HG02840 (cell line): ENCODE data around the gene HK3.
"Not testable (repeated sequence)": the region's sequence is repeated elsewhere in the genome, so short reads cannot be mapped to it uniquely, and the experiment has no call there.

Experiments
- ATAC-seq: cut with Tn5 transposase; IDR thresholded peaks from one replicate; pipeline ENCODE4 v1.9.1; 2021; ENCODE audit warnings: mild to moderate bottlenecking, moderate library complexity, moderate number of reproducible peaks; ENCODE audit not compliant: unreplicated experiment, low FRiP score

Gene HK3

GRCh38 chr5:176872586-176872985 is 26.6 kb downstream of the HK3 start:
- ATAC-seq = not testable (repeated sequence)

DNA sequence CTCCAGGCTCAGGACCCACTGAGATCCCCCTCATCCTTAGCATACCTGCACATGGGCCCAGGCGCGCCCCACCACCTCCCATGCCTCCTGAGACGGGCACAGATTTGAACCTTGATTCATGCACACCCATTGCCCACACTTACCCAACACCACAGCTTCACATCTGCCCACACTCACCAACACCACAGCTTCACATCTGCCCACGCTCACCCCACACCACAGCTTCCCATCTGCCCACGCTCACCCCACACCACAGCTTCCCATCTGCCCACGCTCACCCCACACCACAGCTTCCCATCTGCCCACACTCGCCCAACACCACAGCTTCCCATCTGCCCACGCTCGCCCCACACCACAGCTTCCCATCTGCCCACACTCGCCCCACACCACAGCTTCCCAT is 28.5 kb downstream of the HK3 start:
- ATAC-seq = not testable (repeated sequence)

DNA sequence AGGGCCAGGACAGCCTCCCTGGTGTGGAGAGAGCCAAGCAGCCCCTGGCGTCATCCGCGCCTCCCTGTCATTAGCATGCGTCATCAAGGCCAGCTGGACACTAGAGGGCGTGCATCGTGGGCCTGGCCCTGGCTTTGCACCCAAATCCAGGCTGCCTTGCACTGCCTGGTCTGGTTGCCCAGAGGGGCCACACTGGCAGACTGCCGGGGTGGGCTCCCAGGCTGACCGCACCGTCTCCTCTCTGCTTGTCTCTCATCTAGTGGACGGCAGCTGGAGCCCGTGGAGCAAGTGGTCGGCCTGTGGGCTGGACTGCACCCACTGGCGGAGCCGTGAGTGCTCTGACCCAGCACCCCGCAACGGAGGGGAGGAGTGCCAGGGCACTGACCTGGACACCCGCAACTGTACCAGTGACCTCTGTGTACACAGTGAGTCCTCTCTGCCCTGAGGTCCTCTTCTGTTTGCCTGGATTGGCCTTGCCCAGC is 29.0 kb downstream of the HK3 start:
- ATAC-seq = no peak

GRCh38 chr5:176869501-176870109 is 29.5 kb downstream of the HK3 start:
- no peak for ATAC-seq

DNA sequence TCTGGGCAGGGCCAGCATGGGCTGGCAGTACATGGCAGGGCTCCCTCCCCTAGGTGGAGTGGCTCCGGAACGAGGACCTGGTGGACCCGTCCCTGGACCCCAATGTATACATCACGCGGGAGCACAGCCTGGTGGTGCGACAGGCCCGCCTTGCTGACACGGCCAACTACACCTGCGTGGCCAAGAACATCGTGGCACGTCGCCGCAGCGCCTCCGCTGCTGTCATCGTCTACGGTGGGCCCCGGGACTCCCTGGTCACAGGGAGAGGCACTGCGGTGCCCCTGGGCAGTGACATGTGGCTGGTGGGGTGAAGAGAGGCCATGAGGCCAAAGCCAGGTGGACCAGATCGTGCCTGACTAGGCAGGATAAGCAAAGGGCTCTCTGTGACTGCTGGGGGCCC is 30.4 kb downstream of the HK3 start:
- no peak for ATAC-seq

DNA sequence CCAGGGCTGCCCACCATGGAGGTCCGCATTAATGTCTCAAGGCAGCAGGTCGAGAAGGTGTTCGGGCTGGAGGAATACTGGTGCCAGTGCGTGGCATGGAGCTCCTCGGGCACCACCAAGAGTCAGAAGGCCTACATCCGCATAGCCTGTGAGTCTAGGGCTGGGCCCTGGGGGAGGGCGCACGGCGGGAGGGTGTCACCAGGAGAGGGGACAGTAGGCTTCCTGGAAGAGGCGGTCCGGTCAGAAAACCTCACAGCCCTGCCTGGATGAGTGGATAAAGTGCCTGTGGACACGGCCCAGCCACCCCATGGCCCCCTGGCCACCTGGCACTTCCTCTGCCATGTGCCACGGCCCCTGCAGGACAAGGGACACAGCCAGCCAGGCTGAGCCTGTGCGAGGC is 31.0 kb downstream of the HK3 start:
- ATAC-seq = no peak

- no peak for ATAC-seq
Observed at GRCh38 chr5:176866707-176867310, 32.3 kb downstream of the HK3 start.

DNA sequence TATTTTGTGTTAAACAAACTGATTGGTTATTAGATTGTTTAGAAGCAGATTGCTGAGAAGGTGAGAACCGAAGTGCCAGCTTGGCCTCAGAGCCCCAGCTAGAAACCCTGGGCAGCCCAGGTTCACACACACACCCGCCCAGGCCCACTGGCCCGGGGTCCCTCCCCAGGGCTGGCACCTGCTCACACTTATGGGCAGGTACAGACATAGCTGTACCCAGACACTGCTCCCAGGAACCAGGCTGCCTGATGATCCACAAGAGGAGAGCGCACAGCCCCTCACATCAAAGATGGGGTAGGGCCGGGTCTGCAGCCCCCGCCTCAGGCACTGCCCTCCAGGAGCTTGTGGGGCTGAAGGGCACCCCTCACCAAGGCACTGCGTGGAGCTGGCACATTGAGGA is 33.2 kb downstream of the HK3 start:
- no peak for ATAC-seq

DNA sequence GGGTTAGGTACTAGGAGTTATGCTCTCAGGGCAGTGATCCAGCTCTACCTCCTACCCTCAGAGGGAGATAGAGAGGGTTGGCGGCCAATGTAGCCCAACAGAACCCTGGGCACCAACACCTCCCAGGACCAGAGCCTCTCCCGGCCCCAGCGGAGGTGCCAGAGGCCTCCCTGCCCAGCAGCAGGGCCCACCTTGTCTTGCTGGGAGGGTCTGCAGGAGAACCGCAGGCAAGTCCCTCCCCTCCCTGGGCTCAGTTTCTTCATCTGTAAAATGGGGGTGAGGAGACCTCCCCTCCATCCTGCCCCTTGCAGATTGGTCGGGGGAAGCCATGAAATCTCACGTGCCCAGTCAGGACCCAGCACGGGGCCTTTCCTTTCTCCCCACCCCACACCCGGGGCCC is 34.4 kb downstream of the HK3 start:
- ATAC-seq = no peak

GRCh38 chr5:176863765-176864098 is 35.4 kb downstream of the HK3 start:
- no peak for ATAC-seq

DNA sequence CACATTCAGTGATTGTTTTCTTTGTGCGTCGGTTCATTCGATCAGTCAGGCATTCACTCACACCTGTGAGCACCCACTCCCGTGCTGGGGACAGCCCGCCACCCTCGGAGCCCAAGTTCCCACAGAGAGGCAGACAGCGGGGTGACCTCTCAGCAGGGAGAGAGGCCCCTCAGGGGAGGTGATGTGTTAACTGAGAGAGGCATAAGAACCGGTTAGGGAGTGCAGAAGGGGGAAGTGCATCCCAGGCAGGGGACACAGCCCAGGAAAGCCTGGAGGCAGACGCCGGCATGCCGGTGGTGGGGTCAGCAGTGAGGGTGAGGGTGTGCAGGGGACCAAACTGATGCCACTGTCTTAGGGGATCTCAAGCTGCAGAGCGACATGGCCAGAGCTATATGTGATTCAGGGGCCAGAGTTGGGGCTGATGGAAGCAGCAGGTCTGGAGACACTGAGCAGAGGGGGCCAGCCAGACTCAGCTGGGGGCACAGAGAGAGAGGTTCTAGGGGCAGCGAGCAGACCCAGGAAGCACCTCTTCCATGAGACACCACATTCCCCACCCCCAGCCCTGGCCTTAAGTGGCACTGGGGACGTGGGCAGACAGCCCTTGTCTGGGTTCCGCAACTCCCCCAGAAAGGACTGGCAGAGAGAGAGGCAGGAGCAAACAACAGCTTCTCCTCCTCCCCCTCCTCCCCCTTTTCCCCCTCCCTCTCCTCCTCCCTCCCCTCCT is 35.9 kb downstream of the HK3 start:
- ATAC-seq = no peak

DNA sequence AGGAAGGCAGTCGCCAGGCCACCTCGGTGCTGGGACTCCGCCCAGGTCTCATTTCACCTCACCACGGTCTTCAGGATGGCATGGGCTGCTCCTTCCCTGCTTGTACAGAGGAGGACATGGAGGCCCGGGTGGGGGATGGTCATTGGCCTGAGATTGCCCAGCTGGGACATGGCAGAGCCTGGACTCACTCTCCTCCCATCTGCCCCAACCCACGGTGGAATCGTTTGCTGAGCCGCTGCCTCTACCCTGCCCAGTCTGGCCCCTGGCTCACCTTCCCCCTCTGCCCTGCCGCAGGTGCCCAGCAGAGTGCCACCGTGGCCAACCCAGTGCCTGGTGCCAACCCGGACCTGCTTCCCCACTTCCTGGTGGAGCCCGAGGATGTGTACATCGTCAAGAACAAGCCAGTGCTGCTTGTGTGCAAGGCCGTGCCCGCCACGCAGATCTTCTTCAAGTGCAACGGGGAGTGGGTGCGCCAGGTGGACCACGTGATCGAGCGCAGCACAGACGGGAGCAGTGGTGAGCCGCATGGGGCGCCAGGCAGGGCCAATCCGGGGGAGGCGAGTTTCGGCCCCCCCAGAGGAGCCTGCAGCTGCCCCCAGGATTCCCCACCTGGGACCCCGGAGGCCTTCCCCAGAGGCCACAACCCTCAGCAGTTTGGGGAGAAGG is 36.7 kb downstream of the HK3 start:
- no peak for ATAC-seq

- ATAC-seq = no peak
Observed at GRCh38 chr5:176861276-176861675, 37.9 kb downstream of the HK3 start.

DNA sequence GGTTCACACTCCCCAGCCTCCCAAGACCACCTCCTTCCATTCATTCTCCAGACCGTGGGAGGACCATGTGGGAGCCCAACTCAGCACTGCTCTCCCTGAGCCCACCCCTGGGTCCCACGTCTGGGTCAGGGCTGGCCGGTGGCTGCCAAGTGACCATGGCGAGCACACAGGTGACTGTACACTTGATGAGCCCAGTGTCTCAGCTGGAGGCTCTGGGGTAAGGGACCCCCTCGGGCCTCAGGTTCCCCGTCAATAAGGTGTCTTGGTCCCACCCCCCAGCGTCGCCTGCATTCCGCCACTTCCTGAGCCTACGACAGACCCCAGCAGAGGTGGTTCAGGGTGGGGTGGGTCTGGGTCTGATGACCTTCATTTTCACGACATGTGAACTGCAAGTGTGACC is 38.8 kb downstream of the HK3 start:
- no peak for ATAC-seq

DNA sequence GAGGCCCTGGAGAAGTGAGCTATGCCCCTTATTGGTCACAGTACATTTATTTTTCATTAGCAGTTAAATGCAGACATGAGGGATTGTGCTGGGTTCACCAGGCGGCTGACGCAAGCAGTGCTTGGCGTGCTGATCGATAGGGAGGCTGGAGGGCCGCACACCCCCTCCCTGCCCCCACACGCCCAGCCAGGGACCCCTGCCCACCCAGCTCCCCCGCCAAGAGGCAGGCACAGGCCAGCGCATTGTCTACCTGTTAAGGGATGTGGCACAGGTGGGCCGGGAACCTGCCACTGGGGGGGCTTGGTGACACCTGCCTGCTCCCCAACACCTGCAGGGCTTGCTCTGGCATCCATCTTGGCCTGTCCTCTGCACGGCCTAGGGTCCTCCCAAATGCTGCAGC is 39.2 kb downstream of the HK3 start:
- ATAC-seq = no peak

GRCh38 chr5:176857894-176858273 is 41.3 kb downstream of the HK3 start:
- no peak for ATAC-seq

DNA sequence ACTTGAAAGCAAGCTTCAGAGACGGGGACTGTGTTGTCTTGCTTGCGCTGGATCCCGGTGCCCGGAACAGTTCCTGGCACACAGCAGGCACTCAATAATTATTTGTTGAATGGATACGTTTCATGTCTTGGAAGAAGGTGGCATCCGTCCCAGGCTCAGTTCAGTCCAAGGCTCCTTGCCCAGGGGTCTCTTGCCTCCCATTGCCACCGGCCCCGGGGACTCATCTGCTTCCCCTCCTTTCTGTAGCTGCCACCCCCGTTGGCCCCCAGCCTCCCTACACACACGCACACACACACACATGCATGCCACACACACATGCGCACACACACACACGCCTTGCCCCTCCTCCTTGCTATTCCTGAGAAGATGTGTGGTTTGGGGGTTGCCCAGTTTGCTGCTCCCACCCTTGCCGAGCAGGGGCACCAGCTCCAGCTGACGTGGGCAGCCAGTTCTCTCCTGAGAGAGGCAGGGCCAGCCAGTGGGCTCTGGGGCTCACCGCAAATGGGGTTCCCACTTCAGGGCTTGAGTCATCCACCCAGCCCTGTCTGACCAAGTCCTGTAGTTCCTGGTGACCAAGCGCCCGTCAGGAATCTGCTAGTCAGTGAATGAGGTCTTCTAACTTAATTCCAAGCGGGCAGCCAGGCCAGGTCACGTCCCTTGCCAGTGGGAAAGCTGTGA is 41.8 kb downstream of the HK3 start:
- no peak for ATAC-seq

DNA sequence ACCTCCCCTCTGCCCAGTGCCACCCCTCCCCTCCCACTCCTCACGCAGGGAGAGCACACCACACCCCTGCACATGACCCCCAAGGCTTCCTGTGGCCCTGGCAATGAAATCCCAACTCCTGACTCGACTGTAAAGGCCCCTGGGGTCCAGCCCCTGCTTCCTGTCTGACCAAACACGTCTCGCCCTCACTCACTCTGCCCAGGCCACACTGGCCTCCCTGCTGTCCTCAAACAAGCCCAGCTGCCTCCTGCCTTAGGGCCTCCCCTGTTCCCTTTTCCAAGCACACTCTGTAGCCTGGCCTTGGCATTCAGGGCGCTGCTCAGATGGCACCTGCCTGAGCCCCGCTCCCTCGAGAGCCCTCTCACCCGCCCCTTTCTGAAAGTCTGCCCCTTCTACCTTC is 42.4 kb downstream of the HK3 start:
- ATAC-seq = no peak

GRCh38 chr5:176855598-176855997 is 43.5 kb downstream of the HK3 start:
- ATAC-seq = no peak

- no peak for ATAC-seq
Observed at GRCh38 chr5:176854164-176854563, 45.0 kb downstream of the HK3 start.
